PC-3 (cell line): ENCODE data around the gene JDP2. TPM values are rescaled to one million over a fixed set of nuclear protein-coding genes. Genes with fewer than 3 reads are reported as not detected.

Experiments used
- ATAC-seq: fragments of 200-7000 bp; cut with Tn5 transposase; 2 replicates; pipeline ENCODE4 v1.9.1; 2020; ENCODE audit warnings: mild to moderate bottlenecking, moderate library complexity
- BruUV-seq: library from RNA; stranded (reverse); fragments of 400-500 nt; replicated peaks from 2 replicates; lab custom pipeline; 2021; lab: Mats Ljungman, UMichigan
- CTCF ChIA-PET: fragments of 300-600 bp; sonication (Branson Sonifier 250); formaldehyde crosslinking; loops from one replicate; lab custom pipeline; 2022; ENCODE audit warnings: antibody characterized with exemption; lab: Charles Lee
- POLR2A ChIA-PET: fragments of 300-600 bp; sonication (Branson Sonifier 250); formaldehyde crosslinking; loops from one replicate; lab custom pipeline; 2022; ENCODE audit warnings: antibody characterized with exemption; ENCODE audit not compliant: unreplicated experiment; lab: Charles Lee
- DNase-seq: peaks from one replicate; pipeline ENCODE4 v3.0.0-alpha.2; 2015
- H2AFZ ChIP-seq: fragments of 300-600 bp; sonication (generic); 2 replicates; pipeline ENCODE4 v1.6.0; 2016; ENCODE audit warnings: antibody characterized with exemption, low read length
- H3F3A ChIP-seq: fragments of 300-600 bp; sonication (generic); one replicate; pipeline ENCODE4 v1.6.0; 2017; ENCODE audit warnings: antibody characterized with exemption, low read length, control low read depth, mild to moderate bottlenecking; ENCODE audit not compliant: unreplicated experiment
- H3K27ac ChIP-seq: fragments of 300-600 bp; sonication (generic); 2 replicates; pipeline ENCODE4 v1.5.1; 2016; ENCODE audit warnings: mild to moderate bottlenecking, low read length
- H3K27me3 ChIP-seq: fragments of 300-600 bp; sonication (generic); 2 replicates; pipeline ENCODE4 v1.6.1; 2016; ENCODE audit warnings: low read length, mixed read lengths
- H3K36me3 ChIP-seq: fragments of 300-600 bp; sonication (generic); 2 replicates; pipeline ENCODE4 v1.6.1; 2016; ENCODE audit warnings: low read depth, mixed run types, low read length, mixed read lengths
- H3K4me1 ChIP-seq: fragments of 300-600 bp; sonication (generic); 2 replicates; pipeline ENCODE4 v1.5.1; 2016; ENCODE audit warnings: low read length; ENCODE audit not compliant: insufficient read depth
- H3K4me2 ChIP-seq: fragments of 300-600 bp; sonication (generic); 2 replicates; pipeline ENCODE4 v1.6.0; 2016; ENCODE audit warnings: low read length
- H3K4me3 ChIP-seq: fragments of 300-600 bp; sonication (generic); 2 replicates; pipeline ENCODE4 v1.5.1; 2016; ENCODE audit warnings: mild to moderate bottlenecking, low read length, mixed read lengths
- H3K79me2 ChIP-seq: fragments of 300-600 bp; sonication (generic); 2 replicates; pipeline ENCODE4 v1.6.1; 2017; ENCODE audit warnings: low read length, mixed read lengths
- H3K9ac ChIP-seq: fragments of 300-600 bp; sonication (generic); 2 replicates; pipeline ENCODE4 v1.6.0; 2016; ENCODE audit warnings: mild to moderate bottlenecking, low read length
- H3K9me2 ChIP-seq: fragments of 300-600 bp; sonication (generic); replicated peaks from 2 replicates; pipeline ENCODE4 v1.6.1; 2016; ENCODE audit warnings: mixed run types, low read length, mixed read lengths
- H3K9me3 ChIP-seq: fragments of 300-600 bp; sonication (generic); 2 replicates; pipeline ENCODE4 v1.6.1; 2016; ENCODE audit warnings: low read length, mixed read lengths
- H4K20me1 ChIP-seq: fragments of 300-600 bp; sonication (generic); 2 replicates; pipeline ENCODE4 v1.6.1; 2016; ENCODE audit warnings: low read length, mixed read lengths
- CTCF ChIP-seq: fragments of 300-600 bp; sonication (generic); conservative IDR thresholded peaks from 2 replicates; pipeline ENCODE4 v1.5.1; 2017; ENCODE audit warnings: antibody characterized with exemption, low read depth, mild to moderate bottlenecking, low read length
- EZH2 ChIP-seq: fragments of 300-600 bp; sonication (generic); IDR thresholded peaks from one replicate; pipeline ENCODE4 v1.6.1; 2017; ENCODE audit warnings: antibody characterized with exemption, mild to moderate bottlenecking, low read length; ENCODE audit not compliant: unreplicated experiment
- EZH2phosphoT487 ChIP-seq: fragments of 300-600 bp; sonication (generic); IDR thresholded peaks from 2 replicates; pipeline ENCODE4 v1.6.1; 2018; ENCODE audit warnings: mild to moderate bottlenecking, antibody characterized with exemption, low read length, borderline replicate concordance
- intact Hi-C: fragments of 100-400 bp; cut with micrococcal nuclease; formaldehyde crosslinking; loops from 2 replicates; pipeline ENCODE4 v1.9.0; 2023
- total RNA-seq: library from RNA; depleted of rRNA; stranded (reverse); fragments of >200 nt; gene quantifications from 2 replicates; pipeline ENCODE4 v1.2.3, GENCODE V29; 2014

Gene JDP2
- total RNA-seq, 1 experiment from 2014 or later, result 5.8 TPM

GRCh38 chr14:75477881-75478280 is 50.1 kb downstream of the JDP2 start:
- POLR2A ChIA-PET, result no interaction called here
- Histone ChIP-seq H3K79me2 (no peaks in the 10 kb centered on the region), H3K9me2 (no peaks in the 10 kb centered on the region), H3K27me3 (peaks cover 22% of the 10 kb centered on the region), H4K20me1 (no peaks in the 10 kb centered on the region), H2AFZ (no peak overlapping the region), H3K36me3 (no peaks in the 10 kb centered on the region), H3K4me2 (no peak overlapping the region), H3K4me3 (no peak overlapping the region), H3K9me3 (no peaks in the 10 kb centered on the region), H3K9ac (no peak overlapping the region), H3F3A (no peaks in the 10 kb centered on the region), H3K27ac (no peak overlapping the region), H3K4me1 (no peaks in the 10 kb centered on the region)
- CTCF ChIA-PET, result no interaction called here
- BruUV-seq, result no TSS peak
- DNase-seq (no peak), ATAC-seq (no peak)
- TF ChIP-seq CTCF (no peak), EZH2phosphoT487 (no peak), EZH2 (no peak)
- intact Hi-C loops, result no loop called here

GRCh38 chr14:75479770-75480600 is 52.2 kb downstream of the JDP2 start:
- DNase-seq, result no peak
- intact Hi-C loops, result loop anchor here (10.0 kb wide), 1 partner anchor 55 kb away; the partner anchor contains the start of gene JDP2
- CTCF ChIA-PET, result no interaction called here
- no peak overlapping the region for H3K4me3 ChIP-seq
- no peaks in the 10 kb centered on the region for H3K36me3 ChIP-seq
- H3K9me2 ChIP-seq, result no peaks in the 10 kb centered on the region
- no peak overlapping the region for H3K27ac ChIP-seq
- POLR2A ChIA-PET, result no interaction called here
- H3K4me1 ChIP-seq, result no peaks in the 10 kb centered on the region
- H2AFZ ChIP-seq, result no peak overlapping the region
- H3K9me3 ChIP-seq, result no peaks in the 10 kb centered on the region
- no peaks in the 10 kb centered on the region for H3K79me2 ChIP-seq
- no peak overlapping the region for H3K9ac ChIP-seq
- H4K20me1 ChIP-seq, result no peaks in the 10 kb centered on the region
- no TSS peak for BruUV-seq
- peaks cover 22% of the 10 kb centered on the region for H3K27me3 ChIP-seq
- no peak for TF ChIP-seq CTCF
- no peak for TF ChIP-seq EZH2phosphoT487
- no peak for TF ChIP-seq EZH2
- no peaks in the 10 kb centered on the region for H3F3A ChIP-seq
- no peak for ATAC-seq
- H3K4me2 ChIP-seq, result no peak overlapping the region

GRCh38 chr14:75482366-75482765 is 54.5 kb downstream of the JDP2 start:
- no peak overlapping the region for H3K4me3 ChIP-seq
- no peak for ATAC-seq
- no peak for TF ChIP-seq CTCF
- H3K9me3 ChIP-seq, result no peaks in the 10 kb centered on the region
- H3K9me2 ChIP-seq, result no peaks in the 10 kb centered on the region
- peaks cover 22% of the 10 kb centered on the region for H3K27me3 ChIP-seq
- no peaks in the 10 kb centered on the region for H3K36me3 ChIP-seq
- no peak overlapping the region for H2AFZ ChIP-seq
- no TSS peak for BruUV-seq
- no peak overlapping the region for H3K4me2 ChIP-seq
- DNase-seq, result no peak
- no peak overlapping the region for H3K27ac ChIP-seq
- CTCF ChIA-PET, result no interaction called here
- no peaks in the 10 kb centered on the region for H3K79me2 ChIP-seq
- H3K4me1 ChIP-seq, result no peaks in the 10 kb centered on the region
- no peaks in the 10 kb centered on the region for H3F3A ChIP-seq
- POLR2A ChIA-PET, result no interaction called here
- H3K9ac ChIP-seq, result no peak overlapping the region
- H4K20me1 ChIP-seq, result no peaks in the 10 kb centered on the region
- intact Hi-C loops, result loop anchor here (10.0 kb wide), 1 partner anchor 58 kb away; the partner anchor contains the start of gene JDP2
